IMR-90 (cell line): Measurements from ENCODE around the gene C17orf78. TPM values are rescaled to one million over a fixed set of nuclear protein-coding genes. Genes with fewer than 3 reads are reported as not detected.

Source experiments
- ATAC-seq: fragments of 200-7000 bp; cut with Tn5 transposase; 2 replicates; pipeline ENCODE4 v1.9.1; 2020; ENCODE audit warnings: low read depth, mild to moderate bottlenecking, moderate library complexity
- BruUV-seq: library from RNA; stranded (reverse); fragments of 400-500 nt; replicated peaks from 2 replicates; lab custom pipeline; 2021; lab: Mats Ljungman, UMichigan
- CTCF ChIA-PET: fragments of 300-600 bp; formaldehyde crosslinking; extraction: SDS; loops from one replicate; lab custom pipeline; 2021; ENCODE audit warnings: antibody characterized with exemption; lab: Yijun Ruan, JAX
- POLR2A ChIA-PET: fragments of 300-600 bp; sonication (Branson Sonifier 250); formaldehyde crosslinking; loops from one replicate; lab custom pipeline; 2022; ENCODE audit warnings: antibody characterized with exemption; ENCODE audit not compliant: unreplicated experiment; lab: Charles Lee
- DNase-seq: peaks from one replicate; pipeline ENCODE4 v3.0.0; 2013
- H2AFZ ChIP-seq: replicated peaks from 2 replicates; pipeline ENCODE3; 2013; ENCODE audit warnings: low read length, mild to moderate bottlenecking; ENCODE audit not compliant: poor library complexity
- H2AK5ac ChIP-seq: 2 replicates; pipeline ENCODE4 v1.6.1; 2013; ENCODE audit warnings: low read depth, low read length, inconsistent platforms
- H2AK9ac ChIP-seq: replicated peaks from 2 replicates; pipeline ENCODE3; 2013; ENCODE audit warnings: mild to moderate bottlenecking, low read depth, low read length, moderate library complexity; ENCODE audit not compliant: poor library complexity
- H2BK120ac ChIP-seq: 2 replicates; pipeline ENCODE4 v1.6.1; 2013; ENCODE audit warnings: low read depth, low read length, inconsistent platforms
- H2BK15ac ChIP-seq: 3 replicates; pipeline ENCODE4 v1.6.1; 2013; ENCODE audit warnings: low read depth, low read length, inconsistent platforms
- H2BK20ac ChIP-seq: 2 replicates; pipeline ENCODE4 v1.6.1; 2013; ENCODE audit warnings: low read depth, mild to moderate bottlenecking, inconsistent platforms, low read length, moderate library complexity
- H2BK5ac ChIP-seq: 2 replicates; pipeline ENCODE4 v1.6.1; 2013; ENCODE audit warnings: mild to moderate bottlenecking, low read depth, low read length, inconsistent platforms; ENCODE audit not compliant: poor library complexity, severe bottlenecking
- H3K14ac ChIP-seq: replicated peaks from 2 replicates; pipeline ENCODE4 v1.6.1; 2013; ENCODE audit warnings: low read depth, low read length, inconsistent platforms
- H3K18ac ChIP-seq: 2 replicates; pipeline ENCODE4 v1.6.1; 2013; ENCODE audit warnings: low read depth, low read length, control low read depth
- H3K23ac ChIP-seq: 2 replicates; pipeline ENCODE4 v1.6.1; 2013; ENCODE audit warnings: low read depth, low read length, inconsistent platforms
- H3K27ac ChIP-seq: 2 replicates; pipeline ENCODE4 v1.5.1; 2013; ENCODE audit warnings: mild to moderate bottlenecking, control low read depth, low read length; ENCODE audit not compliant: insufficient read depth
- H3K27me3 ChIP-seq: 2 replicates; pipeline ENCODE4 v1.6.1; 2013; ENCODE audit warnings: low read length; ENCODE audit not compliant: control insufficient read depth, insufficient read depth
- H3K36me3 ChIP-seq: 2 replicates; pipeline ENCODE4 v1.6.1; 2013; ENCODE audit warnings: low read length, mixed read lengths; ENCODE audit not compliant: control insufficient read depth, insufficient read depth
- H3K4ac ChIP-seq: 2 replicates; pipeline ENCODE4 v1.6.1; 2013; ENCODE audit warnings: low read depth, low read length, inconsistent platforms
- H3K4me1 ChIP-seq: 2 replicates; pipeline ENCODE4 v1.6.1; 2013; ENCODE audit warnings: low read length, mixed read lengths; ENCODE audit not compliant: control insufficient read depth, insufficient read depth
- H3K4me2 ChIP-seq: 2 replicates; pipeline ENCODE4 v1.6.1; 2013; ENCODE audit warnings: low read depth, mild to moderate bottlenecking, control low read depth, low read length, moderate library complexity
- H3K4me3 ChIP-seq: 2 replicates; pipeline ENCODE4 v1.5.1; 2013; ENCODE audit warnings: low read depth, mild to moderate bottlenecking, control low read depth, low read length, moderate library complexity; ENCODE audit not compliant: insufficient read depth
- H3K56ac ChIP-seq: 2 replicates; pipeline ENCODE4 v1.6.1; 2013; ENCODE audit warnings: low read length, inconsistent platforms; ENCODE audit not compliant: insufficient read depth; ENCODE audit errors: extremely low read depth
- H3K79me1 ChIP-seq, 2 experiments: 2 replicates each; pipeline ENCODE4 v1.6.1; 2013; ENCODE audit warnings: low read length in 2 of 2, inconsistent platforms in 1 of 2, low read depth in 1 of 2
- H3K9ac ChIP-seq: 2 replicates; pipeline ENCODE4 v1.6.1; 2013; ENCODE audit warnings: low read depth, low read length, control low read depth
- H3K9me1 ChIP-seq: 2 replicates; pipeline ENCODE4 v1.6.1; 2013; ENCODE audit warnings: low read length, inconsistent platforms; ENCODE audit not compliant: insufficient read depth
- H3K9me3 ChIP-seq: 2 replicates; pipeline ENCODE4 v1.6.1; 2013; ENCODE audit warnings: low read length; ENCODE audit not compliant: control insufficient read depth, insufficient read depth
- H4K20me1 ChIP-seq: 2 replicates; pipeline ENCODE4 v1.6.1; 2013; ENCODE audit warnings: low read length, inconsistent platforms; ENCODE audit not compliant: insufficient read depth
- H4K5ac ChIP-seq: 2 replicates; pipeline ENCODE4 v1.6.1; 2013; ENCODE audit warnings: mild to moderate bottlenecking, low read depth, low read length, control low read depth
- H4K8ac ChIP-seq, 2 experiments: 2 replicates each; pipeline ENCODE4 v1.6.1; 2013; ENCODE audit warnings: low read depth in 2 of 2, low read length in 2 of 2, control low read depth in 1 of 2, inconsistent platforms in 1 of 2
- H4K91ac ChIP-seq: 2 replicates; pipeline ENCODE4 v1.6.1; 2013; ENCODE audit warnings: low read depth, low read length, inconsistent platforms; ENCODE audit not compliant: insufficient read depth
- CHD1 ChIP-seq: IDR thresholded peaks from 2 replicates; pipeline ENCODE4 v1.6.1; 2012; ENCODE audit warnings: low read depth, low read length, improper control_type of control experiment
- FOS ChIP-seq: fragments of 150-350 bp; IDR thresholded peaks from 2 replicates; pipeline ENCODE4 v1.6.1; 2016; ENCODE audit warnings: low read depth, low read length
- MAFK ChIP-seq: IDR thresholded peaks from 2 replicates; pipeline ENCODE4 v1.6.1; 2012; ENCODE audit warnings: low read depth, low read length, improper control_type of control experiment
- MXI1 ChIP-seq: IDR thresholded peaks from 2 replicates; pipeline ENCODE4 v1.6.1; 2012; ENCODE audit warnings: low read depth, mild to moderate bottlenecking, low read length, moderate library complexity, borderline replicate concordance
- POLR2A ChIP-seq: IDR thresholded peaks from 2 replicates; pipeline ENCODE4 v1.6.1; 2012; ENCODE audit warnings: mild to moderate bottlenecking, low read depth, low read length
- RAD21 ChIP-seq: IDR thresholded peaks from 2 replicates; pipeline ENCODE4 v1.6.1; 2012; ENCODE audit warnings: low read length, improper control_type of control experiment
- WGBS, 2 experiments: methylation state at CpG; one replicate each; pipeline versions ENCODE4 v1.1.5 to v1.1.7; 2013; ENCODE audit warnings: missing lambda C conversion rate in 2 of 2; ENCODE audit not compliant: insufficient read length in 1 of 2; ENCODE audit errors: extremely low coverage in 2 of 2; 5-methylcytosine and 5-hydroxymethylcytosine counted together
- dilution Hi-C: fragments of 300-500 bp; cut with HindIII; formaldehyde crosslinking; loops from one replicate; pipeline ENCODE4 v1.14.3; 2018; ENCODE audit warnings: low sequenced_read_pairs; ENCODE audit not compliant: unreplicated experiment
- in situ Hi-C: fragments of 300-500 bp; cut with MboI; formaldehyde crosslinking; loops from 3 replicates; pipeline ENCODE4 v1.14.3; 2019; ENCODE audit warnings: low sequenced_read_pairs, inconsistent platforms, mixed read lengths
- intact Hi-C: fragments of 100-400 bp; cut with micrococcal nuclease; formaldehyde crosslinking; loops from 2 replicates; pipeline ENCODE4 v1.10.0; 2022
- polyA plus RNA-seq, 3 experiments: library from polyadenylated mRNA; depleted of rRNA; stranded (reverse); fragments of >200 nt; gene quantifications; 2 replicates each; pipeline ENCODE4 v1.2.3, GENCODE V29; 2012; ENCODE audit warnings: low replicate concordance in 1 of 3
- total RNA-seq: library from RNA; depleted of rRNA; stranded (reverse); fragments of >200 nt; gene quantifications from 2 replicates; pipeline ENCODE4 v1.2.3, GENCODE V29; 2012
- TF ChIP-seq, protein P1 (sequence below): fragments of 150-350 bp; IDR thresholded peaks from 2 replicates; pipeline ENCODE4 v1.6.1; 2017; ENCODE audit warnings: mild to moderate bottlenecking, antibody characterized with exemption, low read length, low read depth

Gene C17orf78
- total and polyA plus RNA-seq, 2 of the 4 experiments (the other 2 are of a cell fraction): not detected

GRCh38 chr17:37358098-37358829, 17.5 kb upstream of the C17orf78 start:
- in situ Hi-C loops: no loop called here
- H3K36me3 ChIP-seq: peaks cover 3% of the 10 kb centered on the region
- WGBS, 2 experiments: 10% methylated on average over 2 of the region's 21 CpGs; no CpG with 5 or more reads in 1 of the 2 experiments
- peak overlapping the region; percentile 55 for H3K27ac ChIP-seq
- ATAC-seq: peak; percentile 7
- peak overlapping the region; percentile 55 for H3K4ac ChIP-seq
- H3K23ac ChIP-seq: peak overlapping the region; percentile 71
- peak overlapping the region; percentile 42 for H3K9ac ChIP-seq
- H2BK15ac ChIP-seq: no peak overlapping the region
- 0 out of 4 replicates have a peak overlapping the region, but pooled peaks have one; percentile 1 to 2 for H4K8ac ChIP-seq
- peaks cover 5% of the 10 kb centered on the region for H3K4me1 ChIP-seq
- H3K9me1 ChIP-seq: 0 out of 2 replicates have a peak, but pooled peaks cover 3% of the 10 kb centered on the region
- peak; percentile 44 for DNase-seq
- ChIA-PET CTCF (interaction anchor here (0.6 kb wide), 1 partner anchor 173 kb away, joined by 3 read pairs; no protein-coding TSS in a partner anchor), POLR2A (no interaction called here)
- H2BK5ac ChIP-seq: peak overlapping the region; percentile 10
- BruUV-seq: no TSS peak
- H3K4me2 ChIP-seq: peak overlapping the region; percentile 71
- no peak overlapping the region; the same call in 1 of the 2 replicates for H3K56ac ChIP-seq
- peak overlapping the region; percentile 80 for H3K4me3 ChIP-seq
- H3K14ac ChIP-seq: peak overlapping the region; percentile 15
- H4K20me1 ChIP-seq: peaks cover 4% of the 10 kb centered on the region; the same call in 1 of the 2 replicates
- H2BK20ac ChIP-seq: no peak overlapping the region
- H4K5ac ChIP-seq: no peak overlapping the region
- dilution Hi-C loops: no loop called here
- intact Hi-C loops: loop anchor here (2.0 kb wide), 1 partner anchor 85 kb away; no protein-coding TSS in a partner anchor
- H3K18ac ChIP-seq: no peak overlapping the region; the same call in 1 of the 2 replicates
- peak overlapping the region; percentile 94 for H2AFZ ChIP-seq
- H2BK120ac ChIP-seq: 0 out of 2 replicates have a peak overlapping the region, but pooled peaks have one; percentile 22
- peaks cover 7 to 44% of the 10 kb centered on the region in 2 experiments; a peak in 3 of 4 replicates for H3K79me1 ChIP-seq
- H3K27me3 ChIP-seq: no peaks in the 10 kb centered on the region
- H4K91ac ChIP-seq: peak overlapping the region; percentile 17
- H2AK9ac ChIP-seq: peak overlapping the region; percentile 95
- H2AK5ac ChIP-seq: peak overlapping the region; percentile 63; the same call in 1 of the 2 replicates
- H3K9me3 ChIP-seq: no peaks in the 10 kb centered on the region
- TF ChIP-seq, protein P1, sequence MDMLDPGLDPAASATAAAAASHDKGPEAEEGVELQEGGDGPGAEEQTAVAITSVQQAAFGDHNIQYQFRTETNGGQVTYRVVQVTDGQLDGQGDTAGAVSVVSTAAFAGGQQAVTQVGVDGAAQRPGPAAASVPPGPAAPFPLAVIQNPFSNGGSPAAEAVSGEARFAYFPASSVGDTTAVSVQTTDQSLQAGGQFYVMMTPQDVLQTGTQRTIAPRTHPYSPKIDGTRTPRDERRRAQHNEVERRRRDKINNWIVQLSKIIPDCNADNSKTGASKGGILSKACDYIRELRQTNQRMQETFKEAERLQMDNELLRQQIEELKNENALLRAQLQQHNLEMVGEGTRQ: peak; percentile 72
- TF ChIP-seq RAD21 (no peak), MAFK (no peak), FOS (no peak), CHD1 (no peak), POLR2A (no peak), MXI1 (peak; percentile 90; the same call in 1 of the 2 replicates)
